ENCODE data around the gene FRMD4A.

The FRMD4A gene

DNA sequence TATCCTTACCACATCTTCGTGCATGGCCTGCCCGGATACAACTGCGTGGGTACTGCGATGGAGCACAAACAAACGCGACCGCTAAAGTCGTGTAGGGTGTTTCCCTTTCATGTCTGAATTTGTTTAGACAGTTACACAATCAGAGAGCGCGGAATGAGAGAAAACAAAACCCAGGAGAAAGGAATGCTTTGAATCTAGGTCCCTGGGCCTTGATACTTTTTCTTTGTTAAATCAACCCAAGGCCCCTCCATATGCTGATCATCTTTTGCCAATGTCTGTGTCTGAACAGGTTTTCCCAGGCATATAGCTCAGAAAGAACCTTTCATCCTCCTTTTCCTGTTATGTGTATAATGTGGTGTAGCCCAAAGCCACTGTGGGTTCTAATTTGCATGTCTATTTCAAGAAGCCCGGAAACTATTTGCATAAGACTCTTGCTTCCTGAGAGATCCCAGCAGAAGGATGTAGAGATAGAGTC lies 145.8 kb downstream of the FRMD4A start:
- DNase-seq (ENCODE audit: low read depth): peak; percentile 91
- H3K4me3 ChIP-seq (ENCODE audit: low read length): no peak overlapping the region
- no peak for TF ChIP-seq CTCF (IDR thresholded peaks at IDR 0.05; ENCODE audit: insufficient read depth, low read depth, low read length, missing control alignments)

GRCh38 chr10:14182781-14183180 lies 147.9 kb downstream of the FRMD4A start:
- TF ChIP-seq CTCF (IDR thresholded peaks at IDR 0.05; ENCODE audit: insufficient read depth, low read depth, low read length, missing control alignments): no peak

GRCh38 chr10:14181567-14181936 lies 149.2 kb downstream of the FRMD4A start:
- H3K4me3 ChIP-seq (ENCODE audit: low read length): no peak overlapping the region
- DNase-seq (ENCODE audit: low read depth): no peak
- TF ChIP-seq CTCF (IDR thresholded peaks at IDR 0.05; ENCODE audit: insufficient read depth, low read depth, low read length, missing control alignments): no peak

More at GRCh38 chr10:14182781-14183180, 147.9 kb downstream of the FRMD4A start:
- no peak overlapping the region for H3K4me3 ChIP-seq (ENCODE audit: low read length)
- DNase-seq (ENCODE audit: low read depth): no peak

DNA sequence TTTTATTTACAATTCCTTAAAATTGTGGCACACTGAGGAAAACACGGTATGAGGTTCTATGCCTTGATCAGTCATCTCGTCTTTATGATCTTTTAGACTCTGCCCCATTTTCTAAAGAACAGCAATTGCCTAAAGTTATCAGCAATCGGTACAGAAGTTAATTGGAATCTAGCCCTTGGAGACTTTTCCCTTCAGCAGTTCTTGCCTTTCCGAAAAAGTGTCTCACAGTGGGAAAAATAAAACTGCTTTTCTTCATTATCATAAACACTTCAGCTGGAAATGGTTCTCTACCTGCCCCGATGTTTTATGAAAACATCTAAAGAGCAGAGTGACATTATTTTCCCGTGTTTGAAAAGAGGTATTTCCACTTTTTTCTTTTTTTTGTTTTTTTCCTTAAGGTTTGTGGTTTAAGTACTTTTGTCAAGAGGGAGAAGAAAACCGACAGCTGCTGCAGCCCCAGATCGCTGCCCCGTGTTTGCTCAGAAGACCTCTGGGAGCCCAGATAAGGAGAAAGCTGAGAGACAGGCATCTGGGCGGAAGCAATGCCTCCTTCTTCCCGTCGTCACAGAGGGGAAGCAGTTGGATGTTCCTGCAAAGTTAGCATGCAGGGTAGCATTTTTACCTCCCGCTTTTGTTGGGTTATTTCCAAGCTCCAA lies 149.7 kb downstream of the FRMD4A start:
- DNase-seq (ENCODE audit: low read depth): no peak
- H3K4me3 ChIP-seq (ENCODE audit: low read length): no peak overlapping the region
- TF ChIP-seq CTCF (IDR thresholded peaks at IDR 0.05; ENCODE audit: insufficient read depth, low read depth, low read length, missing control alignments): no peak

DNA sequence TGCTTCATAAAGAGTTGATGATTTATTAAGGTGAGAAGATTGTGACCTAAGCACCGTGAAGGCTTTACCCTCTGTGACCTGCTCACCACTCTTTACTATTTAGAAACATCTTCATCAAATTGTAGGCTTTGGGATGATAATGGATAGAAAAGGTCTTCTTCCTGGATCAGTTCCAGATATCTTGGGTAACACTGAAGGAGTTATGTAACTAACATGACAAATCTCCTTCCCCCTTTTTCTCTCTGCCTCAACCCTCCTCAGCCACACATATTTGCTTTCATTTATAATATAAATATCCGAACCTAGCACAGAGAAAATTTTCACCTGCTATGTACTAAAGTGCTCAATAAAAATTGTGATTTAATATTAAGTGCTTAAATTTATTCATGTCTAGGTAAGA lies 151.5 kb downstream of the FRMD4A start:
- H3K4me3 ChIP-seq (ENCODE audit: low read length): no peak overlapping the region
- TF ChIP-seq CTCF (IDR thresholded peaks at IDR 0.05; ENCODE audit: insufficient read depth, low read depth, low read length, missing control alignments): no peak
- DNase-seq (ENCODE audit: low read depth): no peak

- no peak for TF ChIP-seq CTCF (IDR thresholded peaks at IDR 0.05; ENCODE audit: insufficient read depth, low read depth, low read length, missing control alignments)
- DNase-seq (ENCODE audit: low read depth): peak; percentile 29
- H3K4me3 ChIP-seq (ENCODE audit: low read length): peak overlapping the region; percentile 34
Measured at GRCh38 chr10:14173706-14174594, 156.8 kb downstream of the FRMD4A start.

Data from epithelial cell of esophagus (primary cell).